ENCODE results near the gene VEZF1. TPM values are rescaled to one million over a fixed set of nuclear protein-coding genes. Genes with fewer than 3 reads are reported as not detected.
"Not testable (repeated sequence)": the region's sequence is repeated elsewhere in the genome, so short reads cannot be mapped to it uniquely, and the experiment has no call there.

The VEZF1 gene
- total and polyA plus RNA-seq, 2 of the 8 experiments (the other 6 are each of a cell fraction or from before 2014, with no cell fraction given): 28.9 to 61.9 TPM

DNA sequence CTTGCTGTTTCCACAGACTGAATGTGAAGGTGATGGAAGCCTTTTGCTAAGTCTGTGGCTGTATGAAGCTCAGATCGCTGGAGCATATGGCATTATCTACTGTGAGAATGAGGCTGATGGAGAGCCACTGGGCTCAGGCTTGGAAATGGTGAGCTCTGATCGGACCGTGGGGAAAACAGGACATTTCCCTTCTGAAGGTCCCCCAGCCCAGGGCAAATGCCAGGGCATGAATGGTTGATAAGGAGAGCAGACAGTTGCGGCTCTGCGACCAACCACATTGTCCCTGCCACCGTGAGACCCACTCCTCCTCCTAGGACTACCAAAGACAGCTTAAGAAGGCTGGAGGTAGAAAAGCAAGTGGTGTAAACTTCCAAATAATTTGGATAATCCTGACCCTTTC lies 28.1 kb downstream of the VEZF1 start (continued):
- TF ChIP-seq POLR2AphosphoS5 (IDR thresholded peaks at IDR 0.05; ENCODE audit: low read depth, low read length): no peak
- TF ChIP-seq POLR2A (IDR thresholded peaks at IDR 0.05; ENCODE audit: control extremely low read depth in 1 of 2, low read depth in 2 of 2, low read length in 2 of 2): no peak
- TF ChIP-seq, protein P1, sequence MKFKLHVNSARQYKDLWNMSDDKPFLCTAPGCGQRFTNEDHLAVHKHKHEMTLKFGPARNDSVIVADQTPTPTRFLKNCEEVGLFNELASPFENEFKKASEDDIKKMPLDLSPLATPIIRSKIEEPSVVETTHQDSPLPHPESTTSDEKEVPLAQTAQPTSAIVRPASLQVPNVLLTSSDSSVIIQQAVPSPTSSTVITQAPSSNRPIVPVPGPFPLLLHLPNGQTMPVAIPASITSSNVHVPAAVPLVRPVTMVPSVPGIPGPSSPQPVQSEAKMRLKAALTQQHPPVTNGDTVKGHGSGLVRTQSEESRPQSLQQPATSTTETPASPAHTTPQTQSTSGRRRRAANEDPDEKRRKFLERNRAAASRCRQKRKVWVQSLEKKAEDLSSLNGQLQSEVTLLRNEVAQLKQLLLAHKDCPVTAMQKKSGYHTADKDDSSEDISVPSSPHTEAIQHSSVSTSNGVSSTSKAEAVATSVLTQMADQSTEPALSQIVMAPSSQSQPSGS (IDR thresholded peaks at IDR 0.05; ENCODE audit: low read length): no peak
- TF ChIP-seq CHD2 (IDR thresholded peaks at IDR 0.05; ENCODE audit: low read length): no peak
- no peak for TF ChIP-seq GTF2F1 (IDR thresholded peaks at IDR 0.05; ENCODE audit: borderline replicate concordance, low read depth, low read length)
- TF ChIP-seq ASH2L (IDR thresholded peaks at IDR 0.05; ENCODE audit: low read length): no peak

DNA sequence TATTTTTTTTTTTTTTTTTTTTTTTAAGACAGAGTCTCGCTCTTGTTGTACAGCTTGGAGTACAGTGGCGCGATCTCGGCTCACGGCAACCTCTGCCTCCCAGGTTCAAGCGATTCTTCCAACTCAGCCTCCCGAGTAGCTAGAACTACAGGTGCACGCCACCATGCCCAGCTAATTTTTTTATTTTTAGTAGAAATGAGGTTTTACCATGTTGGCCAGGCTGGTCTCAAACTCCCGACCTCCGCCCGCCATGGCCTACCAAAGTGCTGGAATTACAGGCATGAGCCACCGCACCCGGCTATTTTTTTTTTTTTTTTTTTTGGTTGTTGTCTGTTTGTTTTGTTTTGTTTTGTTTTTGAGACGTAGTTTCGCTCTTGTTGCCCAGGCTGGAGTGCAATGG lies 29.7 kb downstream of the VEZF1 start:
- WGBS, 2 experiments (ENCODE audit: extremely low coverage in 1 of 2, insufficient coverage in 1 of 2, insufficient read length in 1 of 2, insufficient replicate concordance in 2 of 2, low coverage in 1 of 2, low lambda C conversion rate in 2 of 2, missing lambda C conversion rate in 1 of 2): 97% methylated on average over 12 of the region's 15 CpGs; no CpG with 5 or more reads in 1 of the 2 experiments
- peak in 1 of 2 experiments; percentile 10 for DNase-seq (ENCODE audit: low read depth in 1 of 2, low spot score in 2 of 2)
- not testable (repeated sequence) for H2BK15ac ChIP-seq (ENCODE audit: low read length); H3K4me3 ChIP-seq (ENCODE audit: extremely low read depth in 1 of 4, insufficient read depth in 2 of 4, low read depth in 3 of 4, low read length in 4 of 4); H2BK5ac ChIP-seq (ENCODE audit: low read depth, low read length); H4K20me1 ChIP-seq (replicated peaks in 1 of 2; ENCODE audit: control insufficient read depth in 1 of 2, insufficient read depth in 2 of 2, low read length in 2 of 2); H3K79me2 ChIP-seq (ENCODE audit: control insufficient read depth in 1 of 2, insufficient read depth in 2 of 2, low read length in 2 of 2); H3K27ac ChIP-seq (ENCODE audit: low read depth, low read length); H2AK5ac ChIP-seq (ENCODE audit: low read depth, low read length); H3K4me2 ChIP-seq (ENCODE audit: insufficient read depth in 1 of 2, low read depth in 2 of 2, low read length in 2 of 2); H3K9ac ChIP-seq (replicated peaks in 1 of 4; ENCODE audit: extremely low read depth in 1 of 4, low read depth in 3 of 4, low read length in 3 of 4); H3K23ac ChIP-seq (ENCODE audit: insufficient read length); H2BK20ac ChIP-seq (ENCODE audit: low read length); H2BK12ac ChIP-seq (ENCODE audit: low read depth, low read length); H4K91ac ChIP-seq (replicated peaks; ENCODE audit: insufficient read length, low read length); H2AFZ ChIP-seq (ENCODE audit: low read length); H4K5ac ChIP-seq (ENCODE audit: insufficient read length, low read depth, low read length); H3K36me3 ChIP-seq (ENCODE audit: control insufficient read depth in 2 of 4, insufficient read depth in 4 of 4, low read length in 3 of 4); H3K14ac ChIP-seq (ENCODE audit: insufficient read length); H3K23me2 ChIP-seq (ENCODE audit: low read depth, low read length); H3K9me3 ChIP-seq (ENCODE audit: insufficient read depth in 2 of 2, low read depth in 1 of 2, low read length in 1 of 2); H3K18ac ChIP-seq (ENCODE audit: extremely low read depth, low read length); H3K4ac ChIP-seq (replicated peaks; ENCODE audit: insufficient read length, low read depth, low read length); H4K8ac ChIP-seq (ENCODE audit: extremely low read depth, insufficient read depth, low read length); H2BK120ac ChIP-seq (replicated peaks; ENCODE audit: low read depth, low read length); H3K79me1 ChIP-seq (ENCODE audit: low read depth, low read length); H3K56ac ChIP-seq (replicated peaks; ENCODE audit: insufficient read length, low read depth, low read length); FAIRE-seq
- peaks cover 0 to 25% (median 19%) of the 10 kb centered on the region in 4 experiments; a peak in 6 of 7 replicates for H3K27me3 ChIP-seq (replicated peaks in 1 of 4; ENCODE audit: control insufficient read depth in 3 of 4, extremely low read depth in 1 of 4, insufficient read depth in 3 of 4, low read length in 3 of 4)
- POLR2A ChIA-PET (ENCODE audit: partially characterized antibody): interaction anchor here (0.7 to 1.0 kb wide), 2 partner anchors 81 to 156 kb away, joined by 3 read pairs; no protein-coding TSS in a partner anchor
- H3K4me1 ChIP-seq (replicated peaks in 1 of 4; ENCODE audit: control insufficient read depth in 3 of 4, insufficient read depth in 4 of 4, low read length in 3 of 4): peaks cover 10 to 20% (median 13%) of the 10 kb centered on the region in 4 experiments; a peak in 6 of 7 replicates
- CTCF ChIA-PET (ENCODE audit: partially characterized antibody): interaction anchor here (0.7 to 13.5 kb wide), 4 partner anchors 10 to 288 kb away, joined by 3 to 162 read pairs (median 30); no protein-coding TSS in a partner anchor

Measured in H1 (cell line).